HuH-7 (cell line): ENCODE results near the gene DOLK.

ENCODE experiments used
- DNase-seq: peaks from one replicate; pipeline ENCODE4 v3.0.0; 2011; ENCODE audit warnings: low spot score

DOLK gene

DNA sequence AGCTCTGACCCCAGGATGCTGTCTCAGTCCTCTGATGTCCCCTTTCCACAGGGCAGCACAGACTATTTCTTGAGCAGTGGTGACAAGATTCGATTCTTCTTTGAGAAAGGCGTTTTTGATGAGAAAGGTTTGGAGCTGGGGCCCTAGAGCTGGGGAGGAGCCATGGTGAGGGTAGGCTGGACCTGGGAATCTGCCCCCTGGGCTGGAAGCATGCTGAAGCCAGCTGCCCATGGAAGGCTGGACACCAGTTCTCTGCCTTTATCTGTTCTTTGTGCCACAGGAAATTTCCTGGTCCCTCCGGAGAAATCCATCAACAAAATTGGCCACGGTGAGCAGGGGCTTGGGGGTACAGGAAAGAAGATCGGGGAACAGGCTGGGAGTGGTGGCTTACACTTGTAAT is 13.7 kb downstream of the DOLK start:
- no peak for DNase-seq

DNA sequence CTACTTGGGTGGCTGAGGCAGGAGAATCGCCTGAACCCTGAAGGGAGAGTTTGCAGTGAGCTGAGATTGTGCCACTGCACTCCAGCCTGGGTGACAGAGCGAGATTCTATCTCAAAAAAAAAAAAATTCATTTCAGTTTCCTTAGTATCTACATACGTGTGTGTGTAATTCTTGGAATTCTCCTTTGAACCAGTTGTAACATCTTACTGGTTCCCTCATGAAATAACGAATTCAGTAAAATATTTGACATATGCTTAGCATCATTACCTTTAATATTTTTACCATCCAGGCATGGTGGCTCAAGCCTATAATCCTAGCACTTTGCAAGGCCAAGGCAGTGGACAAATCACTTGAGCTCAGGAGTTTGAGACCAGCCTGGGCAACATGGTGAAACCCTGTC is 17.8 kb downstream of the DOLK start:
- DNase-seq, result no peak

DNA sequence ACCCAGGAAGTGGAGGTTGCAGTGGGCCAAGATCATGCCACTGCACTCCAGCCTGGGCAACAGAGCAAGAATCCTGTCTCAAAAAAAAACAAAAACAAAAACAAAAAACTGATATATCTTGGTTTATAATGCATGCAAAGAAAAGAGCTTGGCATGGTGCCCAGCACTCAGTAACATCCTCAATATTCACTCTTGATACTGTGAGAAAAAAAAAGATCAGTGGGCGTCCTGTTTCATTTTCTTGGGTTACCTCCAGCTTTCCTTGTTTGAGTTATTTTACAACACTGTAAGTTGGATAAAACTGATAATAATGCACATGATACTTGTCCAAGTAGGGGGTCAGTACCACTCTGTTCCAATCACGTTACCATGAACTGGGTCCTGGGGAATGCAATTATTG is 18.8 kb downstream of the DOLK start:
- no peak for DNase-seq

DNA sequence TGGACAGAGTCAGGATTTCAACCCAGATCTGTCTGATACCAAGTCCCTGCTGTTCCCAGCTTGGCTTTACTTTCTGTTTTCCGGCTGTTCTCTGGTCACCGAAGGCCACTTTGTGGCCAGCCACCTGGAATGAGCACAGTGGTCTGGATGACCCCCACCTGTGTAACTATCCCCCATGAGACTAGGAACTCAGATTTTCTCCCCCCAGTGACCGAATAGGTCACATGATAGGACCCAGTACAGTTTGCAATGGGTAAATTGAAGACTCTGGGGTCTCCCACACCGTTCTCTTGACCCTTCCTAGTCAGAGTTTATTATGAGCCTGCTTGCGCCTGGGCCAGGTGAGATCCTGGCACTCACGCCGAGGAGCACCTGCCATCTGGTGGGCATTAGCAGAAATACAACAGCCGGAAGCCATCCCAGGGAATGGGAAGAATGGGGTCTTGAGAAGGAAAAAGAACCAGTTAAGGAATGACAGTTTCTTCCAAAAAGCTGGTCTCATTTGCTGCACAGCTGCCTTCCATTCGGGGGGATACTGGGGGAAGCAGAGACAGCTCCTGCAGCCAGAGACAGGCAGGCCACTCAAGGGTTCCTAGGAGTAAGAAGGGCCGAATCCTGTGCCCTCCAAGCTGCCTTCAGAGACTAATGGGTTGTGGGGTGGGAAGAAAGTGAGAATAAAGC is 19.5 kb downstream of the DOLK start:
- peak; percentile 93 for DNase-seq

DNA sequence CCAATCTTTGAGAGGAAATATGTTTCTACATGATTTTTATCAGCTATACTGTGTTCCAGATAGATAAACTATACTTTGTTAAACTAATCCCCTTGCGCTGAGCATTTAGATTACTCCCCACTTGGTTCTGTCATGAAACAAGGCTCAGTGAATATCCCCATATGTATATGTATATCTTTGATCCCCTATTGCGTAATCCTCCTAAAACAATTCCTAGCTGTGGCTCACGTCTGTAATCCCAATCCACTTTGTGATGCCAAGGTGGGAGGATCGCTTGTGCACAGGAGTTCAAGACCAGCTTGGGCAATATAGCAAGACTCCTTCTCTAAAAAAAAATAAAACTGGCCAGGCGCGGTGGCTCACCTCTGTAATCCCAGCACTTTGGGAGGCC is 23.9 kb downstream of the DOLK start:
- DNase-seq, result no peak

DNA sequence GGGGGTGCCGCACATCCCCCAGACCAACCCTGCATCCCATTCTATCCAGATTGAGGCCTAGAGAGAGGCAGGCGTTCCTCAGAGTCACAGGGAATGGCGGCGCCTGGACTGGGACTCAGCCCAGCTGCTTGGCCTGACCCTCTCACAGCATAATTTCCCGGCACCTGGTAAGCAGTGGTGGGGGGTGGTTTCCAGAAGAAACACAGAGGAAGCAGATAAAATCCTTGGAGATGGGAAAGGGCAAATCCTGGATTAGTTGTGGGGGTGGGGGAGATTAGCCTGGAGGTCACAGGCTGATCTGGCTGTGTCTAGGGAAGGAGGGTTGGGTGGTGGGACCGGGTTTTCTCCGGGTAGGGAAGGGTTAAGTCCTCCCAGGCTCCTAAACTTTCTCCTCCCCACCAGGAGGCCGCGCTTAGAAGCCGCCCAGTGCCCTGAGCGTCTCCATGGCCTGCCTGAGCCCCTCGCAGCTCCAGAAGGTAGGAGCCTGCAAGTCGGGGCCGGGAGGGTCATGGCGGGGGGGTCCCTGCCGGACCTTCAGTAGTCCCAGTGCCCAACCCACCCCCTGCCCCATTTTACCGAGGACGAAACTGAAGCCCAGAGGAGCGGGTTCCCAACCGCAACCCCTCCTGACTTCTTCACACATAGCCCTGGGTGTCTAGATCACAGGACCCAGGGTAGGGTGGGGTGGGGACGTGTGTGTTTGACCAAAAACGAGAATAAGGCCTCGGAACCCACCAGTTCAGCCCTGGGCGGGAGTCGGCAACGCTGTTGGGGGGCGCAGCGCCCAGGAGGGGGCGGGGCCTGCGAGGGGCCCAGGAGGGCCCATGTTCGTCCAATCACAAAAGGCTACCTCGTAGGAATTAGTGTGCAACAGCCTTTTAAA is 25.3 kb downstream of the DOLK start:
- DNase-seq, result no peak

DNA sequence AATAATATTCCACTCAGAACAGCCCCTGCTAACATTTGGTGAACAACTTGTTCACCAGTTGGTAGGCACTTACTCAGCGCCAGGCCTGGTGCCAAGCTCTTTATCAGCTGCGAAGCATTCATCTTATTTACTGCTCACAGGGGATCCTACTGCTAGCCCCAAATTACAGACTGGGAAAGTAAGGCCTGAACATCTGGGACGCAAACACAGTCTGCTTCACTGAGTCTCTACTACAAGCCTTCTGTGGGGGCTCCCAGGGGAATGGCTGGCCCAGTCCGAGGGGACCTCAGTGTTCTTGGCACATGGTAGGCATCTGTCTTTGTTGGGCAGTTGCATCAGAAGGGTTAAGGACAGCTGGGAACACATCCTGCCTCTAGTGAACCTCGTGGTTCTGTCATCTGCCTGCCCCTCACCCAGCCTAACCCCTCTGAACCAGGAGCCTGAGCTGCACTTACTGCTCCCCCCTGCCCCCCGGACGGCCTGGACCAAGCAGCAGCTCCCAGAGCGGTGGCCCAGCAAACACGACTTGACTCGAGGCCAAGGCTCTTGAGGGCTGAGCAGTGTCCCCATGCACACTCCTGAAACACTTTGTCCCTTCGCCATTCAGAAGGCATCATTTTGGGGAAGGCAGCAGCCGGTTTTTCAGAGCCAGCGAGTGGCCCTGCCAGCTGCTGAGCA is 26.9 kb downstream of the DOLK start, which contains the start of gene PHYHD1:
PHYHD1 (plus strand) TSS at position 602 of the 678 bp plus-strand sequence. CDS start 1,342 bp downstream, outside the sequence.
- no peak for DNase-seq

DNA sequence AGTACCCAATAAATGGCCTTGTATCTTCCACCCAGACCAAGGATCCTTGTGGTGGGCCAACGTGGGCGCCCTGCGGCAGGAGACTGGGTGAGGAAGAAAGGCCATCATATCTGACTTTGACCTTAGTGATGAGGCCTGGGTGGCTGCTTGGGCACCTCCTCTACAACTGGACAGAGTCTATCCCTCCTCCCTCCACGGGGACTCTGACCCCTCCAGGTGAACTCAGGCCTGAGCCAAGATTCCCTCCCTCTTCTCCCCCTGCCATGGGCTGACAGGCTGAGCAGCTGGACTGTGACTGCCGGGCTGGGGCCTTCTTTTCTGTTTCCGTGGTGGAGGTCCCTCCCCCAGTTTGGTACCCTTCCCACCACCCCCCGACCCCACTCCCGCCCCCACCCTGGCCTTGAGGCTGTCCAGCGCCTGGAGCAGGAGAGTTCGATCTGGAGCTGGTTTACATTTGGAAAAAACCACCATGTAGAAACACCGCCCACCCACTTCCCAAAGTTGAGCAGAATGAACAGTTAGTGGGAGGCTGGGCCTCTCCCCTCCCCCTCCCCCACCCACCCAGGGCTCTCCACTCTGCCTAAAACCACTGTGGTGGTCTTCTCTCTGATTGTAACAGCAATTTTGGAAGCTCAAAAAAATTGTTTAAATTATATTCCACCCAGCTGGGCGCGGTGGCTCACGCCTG is 27.9 kb downstream of the DOLK start:
- DNase-seq, result peak; percentile 48

DNA sequence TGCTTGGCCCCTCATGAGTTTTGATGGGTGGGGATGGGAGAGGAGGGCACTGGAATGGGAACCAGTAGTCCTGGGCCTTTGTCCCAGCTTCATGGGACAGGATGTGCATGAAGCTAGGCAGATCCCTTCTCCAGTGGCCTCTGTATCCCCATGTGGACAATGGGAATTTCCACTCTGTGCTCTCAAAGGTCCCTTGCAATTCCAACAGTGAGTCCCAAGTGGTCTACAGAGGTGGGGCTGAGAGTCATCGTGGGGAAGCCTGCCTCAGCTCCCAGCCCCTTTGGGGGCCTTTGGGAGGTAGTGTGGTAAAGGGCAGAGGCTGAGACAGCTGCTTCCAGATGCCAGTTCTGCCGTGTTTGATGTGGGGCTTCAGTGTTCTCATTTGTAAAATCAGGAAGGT is 28.5 kb downstream of the DOLK start:
- DNase-seq, result no peak

DNA sequence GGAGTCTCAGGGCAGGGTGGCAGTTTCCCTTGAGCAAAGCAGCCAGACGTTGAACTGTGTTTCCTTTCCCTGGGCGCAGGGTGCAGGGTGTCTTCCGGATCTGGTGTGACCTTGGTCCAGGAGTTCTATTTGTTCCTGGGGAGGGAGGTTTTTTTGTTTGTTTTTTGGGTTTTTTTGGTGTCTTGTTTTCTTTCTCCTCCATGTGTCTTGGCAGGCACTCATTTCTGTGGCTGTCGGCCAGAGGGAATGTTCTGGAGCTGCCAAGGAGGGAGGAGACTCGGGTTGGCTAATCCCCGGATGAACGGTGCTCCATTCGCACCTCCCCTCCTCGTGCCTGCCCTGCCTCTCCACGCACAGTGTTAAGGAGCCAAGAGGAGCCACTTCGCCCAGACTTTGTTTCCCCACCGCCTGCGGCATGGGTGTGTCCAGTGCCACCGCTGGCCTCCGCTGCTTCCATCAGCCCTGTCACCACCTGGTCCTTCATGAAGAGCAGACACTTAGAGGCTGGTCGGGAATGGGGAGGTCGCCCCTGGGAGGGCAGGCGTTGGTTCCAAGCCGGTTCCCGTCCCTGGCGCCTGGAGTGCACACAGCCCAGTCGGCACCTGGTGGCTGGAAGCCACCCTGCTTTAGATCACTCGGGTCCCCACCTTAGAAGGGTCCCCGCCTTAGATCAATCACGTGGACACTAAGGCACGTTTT is 30.1 kb downstream of the DOLK start:
- DNase-seq, result no peak

DNA sequence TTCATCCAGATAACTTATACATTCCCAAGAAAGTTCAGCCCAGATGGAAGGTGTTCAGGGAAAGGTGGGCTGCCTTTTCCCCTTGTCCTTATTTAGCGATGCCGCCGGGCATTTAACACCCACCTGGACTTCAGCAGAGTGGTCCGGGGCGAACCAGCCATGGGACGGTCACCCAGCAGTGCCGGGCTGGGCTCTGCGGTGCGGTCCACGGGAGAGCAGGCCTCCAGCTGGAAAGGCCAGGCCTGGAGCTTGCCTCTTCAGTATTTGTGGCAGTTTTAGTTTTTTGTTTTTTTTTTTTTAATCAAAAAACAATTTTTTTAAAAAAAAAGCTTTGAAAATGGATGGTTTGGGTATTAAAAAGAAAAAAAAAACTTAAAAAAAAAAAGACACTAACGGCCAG is 30.7 kb downstream of the DOLK start:
- DNase-seq, result no peak

DNA sequence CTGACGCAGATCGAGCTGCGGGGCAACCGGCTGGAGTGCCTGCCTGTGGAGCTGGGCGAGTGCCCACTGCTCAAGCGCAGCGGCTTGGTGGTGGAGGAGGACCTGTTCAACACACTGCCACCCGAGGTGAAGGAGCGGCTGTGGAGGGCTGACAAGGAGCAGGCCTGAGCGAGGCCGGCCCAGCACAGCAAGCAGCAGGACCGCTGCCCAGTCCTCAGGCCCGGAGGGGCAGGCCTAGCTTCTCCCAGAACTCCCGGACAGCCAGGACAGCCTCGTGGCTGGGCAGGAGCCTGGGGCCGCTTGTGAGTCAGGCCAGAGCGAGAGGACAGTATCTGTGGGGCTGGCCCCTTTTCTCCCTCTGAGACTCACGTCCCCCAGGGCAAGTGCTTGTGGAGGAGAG is 31.2 kb downstream of the DOLK start:
- no peak for DNase-seq

DNA sequence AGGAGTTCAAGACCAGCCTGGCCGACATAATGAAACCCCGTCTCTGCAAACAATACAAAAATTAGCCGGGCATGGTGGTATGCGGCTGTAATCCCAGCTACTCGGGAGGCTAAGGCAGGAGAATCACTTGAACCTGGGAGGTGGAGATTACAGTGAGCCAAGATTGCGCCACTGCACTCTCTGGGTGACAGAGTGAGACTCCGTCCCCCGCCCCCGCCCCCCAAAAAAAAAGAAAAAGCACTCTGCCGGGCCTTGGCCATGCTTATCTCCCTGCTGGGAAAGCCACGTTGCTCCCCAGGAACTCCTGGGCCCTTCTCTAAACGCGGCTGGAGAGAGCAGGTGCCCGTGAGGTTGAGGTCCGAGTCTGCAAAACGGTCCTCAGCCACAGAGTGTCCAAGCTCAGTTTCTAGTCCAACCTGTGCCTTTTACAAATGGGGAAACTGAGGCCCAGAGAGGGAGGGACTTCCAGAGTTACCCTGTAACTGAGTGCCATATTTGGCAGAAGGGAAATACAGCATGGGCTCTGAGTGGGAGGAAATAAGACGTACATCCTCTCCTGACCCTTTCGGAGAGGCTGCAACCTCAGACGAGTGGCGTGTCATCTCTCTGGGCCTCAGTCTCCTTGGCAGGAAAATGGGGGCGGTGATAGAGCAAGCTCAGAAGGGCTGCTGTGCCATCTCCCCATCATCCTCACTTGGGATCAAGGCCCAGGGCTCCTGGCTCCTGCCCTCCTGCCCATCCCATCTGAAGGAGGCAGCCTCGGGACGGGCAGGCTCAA is 33.2 kb downstream of the DOLK start:
- DNase-seq, result no peak

DNA sequence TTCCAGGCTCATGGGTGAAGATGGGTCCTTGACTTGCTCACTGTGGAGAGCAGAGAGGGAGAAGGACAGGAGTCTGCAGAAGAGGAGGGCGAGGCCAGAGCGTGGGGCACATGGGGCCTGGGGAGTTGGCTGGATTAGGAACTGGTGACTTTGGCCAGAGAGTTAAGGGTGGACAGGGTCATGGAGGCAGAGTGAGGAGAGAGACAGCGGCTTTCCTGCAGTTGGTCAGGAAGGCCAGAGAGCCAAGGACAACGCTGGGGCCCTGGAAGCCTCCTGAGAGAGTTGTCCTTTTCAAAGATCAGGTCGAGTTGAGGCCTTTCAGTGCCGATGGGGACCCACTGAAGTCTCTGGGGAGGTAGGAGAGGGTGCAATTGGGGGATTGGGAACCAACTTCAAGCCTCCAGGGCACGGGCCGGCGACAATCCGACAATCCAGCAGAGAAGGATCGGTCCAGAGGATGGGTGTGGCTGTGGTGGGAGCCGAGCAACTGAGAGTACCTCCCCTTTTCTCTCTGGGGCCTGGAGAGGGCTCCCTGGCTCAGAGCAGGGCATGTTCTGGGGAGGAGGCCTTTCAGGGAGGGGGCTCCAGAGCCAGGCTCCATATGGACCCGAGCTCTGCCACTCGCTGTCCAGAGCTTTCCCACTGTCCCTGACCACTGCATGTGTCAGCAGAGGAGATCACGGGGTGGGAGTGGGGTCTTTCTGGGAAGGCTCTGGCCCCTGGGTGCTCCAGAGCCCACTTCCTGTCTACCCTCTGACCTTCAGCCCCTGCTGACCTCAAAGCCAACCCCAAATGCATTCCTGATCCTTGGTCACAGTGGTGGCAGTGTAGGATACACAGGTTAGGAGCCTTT is 34.1 kb downstream of the DOLK start:
- DNase-seq, result no peak

DNA sequence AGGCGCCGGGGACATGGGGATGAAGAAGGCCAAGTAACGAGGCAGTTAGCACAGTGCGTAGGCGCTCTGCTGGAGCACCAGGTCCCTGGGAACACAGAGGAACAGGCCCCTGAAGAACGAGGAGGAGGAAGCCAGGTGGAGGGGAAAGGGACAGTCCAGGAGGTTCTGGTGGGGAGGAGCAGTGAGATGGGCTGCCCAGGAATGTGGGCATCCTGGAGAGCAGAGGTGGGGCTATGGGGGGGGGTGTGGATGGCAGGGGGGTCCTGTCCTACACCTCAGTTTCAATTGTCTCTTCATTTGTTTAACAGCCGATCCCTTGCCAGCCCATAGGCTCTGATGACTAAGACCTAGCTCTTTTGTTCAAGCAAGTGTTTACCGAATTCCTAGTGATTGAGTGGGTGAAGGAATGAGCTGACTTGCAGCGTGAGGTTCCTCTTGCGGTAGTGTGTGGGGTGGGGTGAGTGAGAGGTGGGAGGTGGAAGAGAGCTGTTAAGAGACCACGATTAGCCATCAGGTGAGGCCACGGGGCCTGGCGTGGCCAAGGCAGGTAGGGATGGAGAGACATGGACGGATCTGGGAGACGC is 35.0 kb downstream of the DOLK start:
- no peak for DNase-seq

DNA sequence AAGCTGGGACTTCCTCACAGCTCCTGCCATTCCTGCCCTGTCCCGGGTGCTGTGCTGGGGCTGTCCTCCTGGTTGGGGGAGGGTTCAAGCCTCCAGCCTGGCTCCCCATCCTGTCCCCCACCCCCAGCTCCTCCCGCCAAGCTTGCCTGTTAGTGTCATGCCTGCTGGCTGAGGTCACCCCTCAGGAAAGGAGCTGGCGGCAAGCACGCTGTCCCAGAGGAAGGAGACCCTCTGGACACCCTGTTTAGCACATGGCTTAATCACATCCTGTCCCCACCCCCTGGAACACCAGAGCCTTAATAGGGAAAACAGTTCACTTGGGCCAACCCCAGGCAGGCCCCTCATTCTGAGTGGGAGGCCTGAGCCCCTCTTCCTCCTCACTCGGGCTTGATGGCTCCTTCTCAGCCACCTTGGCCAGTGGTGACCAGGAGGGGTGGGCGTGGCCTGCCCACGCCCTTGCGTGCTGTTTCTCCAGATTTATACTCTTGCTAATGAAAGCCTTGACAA is 35.8 kb downstream of the DOLK start:
- DNase-seq, result no peak

DNA sequence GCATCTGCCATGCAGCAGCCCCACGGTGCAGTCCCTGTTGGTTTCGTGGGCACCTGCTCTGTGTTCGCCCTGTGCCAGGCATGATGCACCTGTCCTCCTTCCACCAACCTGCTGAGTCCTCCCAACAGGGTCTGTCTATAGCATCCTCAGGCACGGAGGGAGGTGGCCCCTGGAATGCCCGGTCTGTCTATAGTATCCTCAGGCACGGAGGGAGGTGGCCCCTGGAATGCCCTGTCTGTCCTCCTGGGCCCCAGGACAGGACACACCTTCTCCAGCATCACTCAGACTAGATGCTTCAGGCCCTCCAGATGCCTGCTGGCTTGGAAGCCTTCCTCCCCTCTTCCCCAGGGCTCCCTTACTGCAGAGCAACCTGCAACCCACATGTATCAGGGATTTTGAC is 36.5 kb downstream of the DOLK start:
- no peak for DNase-seq

DNA sequence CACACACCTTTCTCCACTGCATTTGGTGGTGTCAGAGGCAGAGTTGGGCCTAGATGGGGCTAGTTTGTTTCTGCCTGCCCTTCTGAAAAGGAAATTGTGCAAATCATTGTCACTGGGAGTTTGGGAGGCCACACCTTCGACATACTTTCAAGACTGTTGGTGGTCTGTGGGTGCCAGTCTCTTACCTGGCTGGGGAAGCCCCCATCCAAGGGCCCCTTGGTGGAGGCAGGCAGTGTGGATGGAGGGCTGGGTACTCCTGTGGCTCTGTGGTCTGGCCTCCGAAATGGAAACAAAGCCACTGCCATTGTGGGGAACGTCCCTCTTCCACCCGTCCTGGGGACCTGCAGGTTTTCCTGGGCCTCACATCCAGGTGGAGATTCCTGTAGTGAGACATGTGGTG is 37.5 kb downstream of the DOLK start:
- DNase-seq, result no peak

DNA sequence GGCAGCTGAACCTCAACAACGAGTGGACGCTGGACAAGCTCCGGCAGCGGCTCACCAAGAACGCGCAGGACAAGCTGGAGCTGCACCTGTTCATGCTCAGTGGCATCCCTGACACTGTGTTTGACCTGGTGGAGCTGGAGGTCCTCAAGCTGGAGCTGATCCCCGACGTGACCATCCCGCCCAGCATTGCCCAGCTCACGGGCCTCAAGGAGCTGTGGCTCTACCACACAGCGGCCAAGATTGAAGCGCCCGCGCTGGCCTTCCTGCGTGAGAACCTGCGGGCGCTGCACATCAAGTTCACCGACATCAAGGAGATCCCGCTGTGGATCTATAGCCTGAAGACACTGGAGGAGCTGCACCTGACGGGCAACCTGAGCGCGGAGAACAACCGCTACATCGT is 39.0 kb downstream of the DOLK start:
- DNase-seq, result no peak
